ENCODE data around the gene ASIC2.

ASIC2 gene

GRCh38 chr17:33280162-33280943 is 12.7 kb downstream of the ASIC2 start:
- peaks cover 57% of the 10 kb centered on the region for H3K27me3 Mint-ChIP-seq
- no peak overlapping the region for H3K4me3 Mint-ChIP-seq
- no peak overlapping the region for H3K27ac Mint-ChIP-seq (ENCODE audit: low read depth)
- DNase-seq (ENCODE audit: low spot score in 2 of 2) (no peak), ATAC-seq (replicated peaks; ENCODE audit: extremely low read depth, poor library complexity, severe bottlenecking) (no peak)
- H3K4me1 Mint-ChIP-seq = no peaks in the 10 kb centered on the region
- H3K36me3 Mint-ChIP-seq (ENCODE audit: insufficient read depth) = no peaks in the 10 kb centered on the region
- H3K9me3 Mint-ChIP-seq = no peaks in the 10 kb centered on the region

GRCh38 chr17:33277436-33278100 is 15.5 kb downstream of the ASIC2 start:
- Mint-ChIP-seq H3K27ac (ENCODE audit: low read depth) (no peak overlapping the region), H3K4me1 (no peaks in the 10 kb centered on the region), H3K4me3 (no peak overlapping the region), H3K9me3 (no peaks in the 10 kb centered on the region), H3K36me3 (ENCODE audit: insufficient read depth) (no peaks in the 10 kb centered on the region), H3K27me3 (peaks cover 53% of the 10 kb centered on the region)
- ATAC-seq (replicated peaks; ENCODE audit: extremely low read depth, poor library complexity, severe bottlenecking) (no peak), DNase-seq (ENCODE audit: low spot score in 2 of 2) (no peak)

- H3K27me3 Mint-ChIP-seq = peaks cover 29% of the 10 kb centered on the region
- H3K36me3 Mint-ChIP-seq (ENCODE audit: insufficient read depth) = no peaks in the 10 kb centered on the region
- ATAC-seq (replicated peaks; ENCODE audit: extremely low read depth, poor library complexity, severe bottlenecking) (no peak), DNase-seq (ENCODE audit: low spot score in 2 of 2) (no peak)
- no peaks in the 10 kb centered on the region for H3K4me1 Mint-ChIP-seq
- no peaks in the 10 kb centered on the region for H3K9me3 Mint-ChIP-seq
- H3K4me3 Mint-ChIP-seq = no peak overlapping the region
- H3K27ac Mint-ChIP-seq (ENCODE audit: low read depth) = no peak overlapping the region
Observed at GRCh38 chr17:33273743-33274410, 19.2 kb downstream of the ASIC2 start.

GRCh38 chr17:33273271-33273670 is 19.8 kb downstream of the ASIC2 start:
- ATAC-seq (replicated peaks; ENCODE audit: extremely low read depth, poor library complexity, severe bottlenecking) = no peak
- DNase-seq (ENCODE audit: low spot score in 2 of 2) = no peak
- no peaks in the 10 kb centered on the region for H3K36me3 Mint-ChIP-seq (ENCODE audit: insufficient read depth)
- no peak overlapping the region for H3K27ac Mint-ChIP-seq (ENCODE audit: low read depth)
- no peaks in the 10 kb centered on the region for H3K9me3 Mint-ChIP-seq
- H3K4me1 Mint-ChIP-seq = no peaks in the 10 kb centered on the region
- no peak overlapping the region for H3K4me3 Mint-ChIP-seq
- peaks cover 23% of the 10 kb centered on the region for H3K27me3 Mint-ChIP-seq

- ATAC-seq (replicated peaks; ENCODE audit: extremely low read depth, poor library complexity, severe bottlenecking) (no peak), DNase-seq (ENCODE audit: low spot score in 2 of 2) (no peak)
- no peaks in the 10 kb centered on the region for H3K4me1 Mint-ChIP-seq
- no peaks in the 10 kb centered on the region for H3K36me3 Mint-ChIP-seq (ENCODE audit: insufficient read depth)
- H3K9me3 Mint-ChIP-seq = no peaks in the 10 kb centered on the region
- no peak overlapping the region for H3K4me3 Mint-ChIP-seq
- H3K27me3 Mint-ChIP-seq = peaks cover 15% of the 10 kb centered on the region
- no peak overlapping the region for H3K27ac Mint-ChIP-seq (ENCODE audit: low read depth)
Observed at GRCh38 chr17:33272438-33272837, 20.7 kb downstream of the ASIC2 start.

- Mint-ChIP-seq H3K36me3 (ENCODE audit: insufficient read depth) (no peaks in the 10 kb centered on the region), H3K9me3 (no peaks in the 10 kb centered on the region), H3K27me3 (peaks cover 7% of the 10 kb centered on the region), H3K4me1 (no peaks in the 10 kb centered on the region), H3K4me3 (no peak overlapping the region), H3K27ac (ENCODE audit: low read depth) (no peak overlapping the region)
- ATAC-seq (replicated peaks; ENCODE audit: extremely low read depth, poor library complexity, severe bottlenecking) (no peak), DNase-seq (ENCODE audit: low spot score in 2 of 2) (no peak)
Observed at GRCh38 chr17:33269337-33270060, 23.6 kb downstream of the ASIC2 start.

- Mint-ChIP-seq H3K27me3 (peaks cover 7% of the 10 kb centered on the region), H3K4me1 (no peaks in the 10 kb centered on the region), H3K9me3 (no peaks in the 10 kb centered on the region), H3K27ac (ENCODE audit: low read depth) (no peak overlapping the region), H3K36me3 (ENCODE audit: insufficient read depth) (no peaks in the 10 kb centered on the region), H3K4me3 (no peak overlapping the region)
- no peak for ATAC-seq (replicated peaks; ENCODE audit: extremely low read depth, poor library complexity, severe bottlenecking)
- DNase-seq (ENCODE audit: low spot score in 2 of 2) = no peak
Observed at GRCh38 chr17:33267851-33268548, 25.1 kb downstream of the ASIC2 start.

- Mint-ChIP-seq H3K4me1 (no peaks in the 10 kb centered on the region), H3K27ac (ENCODE audit: low read depth) (no peak overlapping the region), H3K4me3 (no peak overlapping the region), H3K27me3 (peaks cover 7% of the 10 kb centered on the region), H3K9me3 (no peaks in the 10 kb centered on the region), H3K36me3 (ENCODE audit: insufficient read depth) (no peaks in the 10 kb centered on the region)
- no peak for ATAC-seq (replicated peaks; ENCODE audit: extremely low read depth, poor library complexity, severe bottlenecking)
- DNase-seq (ENCODE audit: low spot score in 2 of 2) = no peak
Observed at GRCh38 chr17:33267271-33267790, 25.8 kb downstream of the ASIC2 start.

- no peaks in the 10 kb centered on the region for H3K36me3 Mint-ChIP-seq (ENCODE audit: insufficient read depth)
- no peak overlapping the region for H3K27ac Mint-ChIP-seq (ENCODE audit: low read depth)
- H3K4me3 Mint-ChIP-seq = no peak overlapping the region
- H3K9me3 Mint-ChIP-seq = no peaks in the 10 kb centered on the region
- peaks cover 8% of the 10 kb centered on the region for H3K27me3 Mint-ChIP-seq
- H3K4me1 Mint-ChIP-seq = no peaks in the 10 kb centered on the region
- no peak for ATAC-seq (replicated peaks; ENCODE audit: extremely low read depth, poor library complexity, severe bottlenecking)
- DNase-seq (ENCODE audit: low spot score in 2 of 2) = no peak
Observed at GRCh38 chr17:33266611-33267010, 26.5 kb downstream of the ASIC2 start.

- Mint-ChIP-seq H3K27me3 (peaks cover 13% of the 10 kb centered on the region), H3K4me1 (no peaks in the 10 kb centered on the region), H3K4me3 (no peak overlapping the region), H3K9me3 (no peaks in the 10 kb centered on the region), H3K27ac (ENCODE audit: low read depth) (no peak overlapping the region), H3K36me3 (ENCODE audit: insufficient read depth) (no peaks in the 10 kb centered on the region)
- ATAC-seq (replicated peaks; ENCODE audit: extremely low read depth, poor library complexity, severe bottlenecking) = no peak
- no peak for DNase-seq (ENCODE audit: low spot score in 2 of 2)
Observed at GRCh38 chr17:33266116-33266515, 27.0 kb downstream of the ASIC2 start.

- Mint-ChIP-seq H3K27me3 (peaks cover 31% of the 10 kb centered on the region), H3K4me1 (no peaks in the 10 kb centered on the region), H3K4me3 (no peak overlapping the region), H3K9me3 (no peaks in the 10 kb centered on the region), H3K27ac (ENCODE audit: low read depth) (no peak overlapping the region), H3K36me3 (ENCODE audit: insufficient read depth) (no peaks in the 10 kb centered on the region)
- DNase-seq (ENCODE audit: low spot score in 2 of 2) = no peak
- no peak for ATAC-seq (replicated peaks; ENCODE audit: extremely low read depth, poor library complexity, severe bottlenecking)
Observed at GRCh38 chr17:33263396-33263795, 29.7 kb downstream of the ASIC2 start.
